MM.1S (cell line): ENCODE results near the gene FASTKD1.

ENCODE experiments used
- EZH2 ChIP-seq: fragments of 300-600 bp; sonication (generic); optimal IDR thresholded peaks from 2 replicates; pipeline ENCODE3; 2017; ENCODE audit warnings: low read depth, mild to moderate bottlenecking, antibody characterized with exemption, low read length, mixed read lengths
- EZH2phosphoT487 ChIP-seq: fragments of 300-600 bp; sonication (generic); IDR thresholded peaks from 2 replicates; pipeline ENCODE4 v1.6.1; 2018; ENCODE audit warnings: antibody characterized with exemption, low read length
- TF ChIP-seq, protein P1 (sequence below): fragments of 300-600 bp; sonication (generic); IDR thresholded peaks from 2 replicates; pipeline ENCODE4 v1.5.1; 2016; ENCODE audit warnings: antibody characterized with exemption, low read length, mixed read lengths

GRCh38 chr2:169590804-169591203, 17.1 kb upstream of the FASTKD1 start:
- TF ChIP-seq, protein P1, sequence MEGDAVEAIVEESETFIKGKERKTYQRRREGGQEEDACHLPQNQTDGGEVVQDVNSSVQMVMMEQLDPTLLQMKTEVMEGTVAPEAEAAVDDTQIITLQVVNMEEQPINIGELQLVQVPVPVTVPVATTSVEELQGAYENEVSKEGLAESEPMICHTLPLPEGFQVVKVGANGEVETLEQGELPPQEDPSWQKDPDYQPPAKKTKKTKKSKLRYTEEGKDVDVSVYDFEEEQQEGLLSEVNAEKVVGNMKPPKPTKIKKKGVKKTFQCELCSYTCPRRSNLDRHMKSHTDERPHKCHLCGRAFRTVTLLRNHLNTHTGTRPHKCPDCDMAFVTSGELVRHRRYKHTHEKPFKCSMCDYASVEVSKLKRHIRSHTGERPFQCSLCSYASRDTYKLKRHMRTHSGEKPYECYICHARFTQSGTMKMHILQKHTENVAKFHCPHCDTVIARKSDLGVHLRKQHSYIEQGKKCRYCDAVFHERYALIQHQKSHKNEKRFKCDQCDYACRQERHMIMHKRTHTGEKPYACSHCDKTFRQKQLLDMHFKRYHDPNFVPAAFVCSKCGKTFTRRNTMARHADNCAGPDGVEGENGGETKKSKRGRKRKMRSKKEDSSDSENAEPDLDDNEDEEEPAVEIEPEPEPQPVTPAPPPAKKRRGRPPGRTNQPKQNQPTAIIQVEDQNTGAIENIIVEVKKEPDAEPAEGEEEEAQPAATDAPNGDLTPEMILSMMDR: no peak
- TF ChIP-seq EZH2 (no peak), EZH2phosphoT487 (no peak)
